HG03460 (cell line): ENCODE results near the gene TTC34.
"Not testable (repeated sequence)": the region's sequence is repeated elsewhere in the genome, so short reads cannot be mapped to it uniquely, and the experiment has no call there.

Experiments used
- ATAC-seq: cut with Tn5 transposase; IDR thresholded peaks from one replicate; pipeline ENCODE4 v1.9.1; 2021; ENCODE audit not compliant: unreplicated experiment

The TTC34 gene

GRCh38 chr1:2630498-2631135, 170.9 kb downstream of the TTC34 start:
- no peak for ATAC-seq

- ATAC-seq, result no peak
Measured at GRCh38 chr1:2629627-2630497, 171.6 kb downstream of the TTC34 start.

DNA sequence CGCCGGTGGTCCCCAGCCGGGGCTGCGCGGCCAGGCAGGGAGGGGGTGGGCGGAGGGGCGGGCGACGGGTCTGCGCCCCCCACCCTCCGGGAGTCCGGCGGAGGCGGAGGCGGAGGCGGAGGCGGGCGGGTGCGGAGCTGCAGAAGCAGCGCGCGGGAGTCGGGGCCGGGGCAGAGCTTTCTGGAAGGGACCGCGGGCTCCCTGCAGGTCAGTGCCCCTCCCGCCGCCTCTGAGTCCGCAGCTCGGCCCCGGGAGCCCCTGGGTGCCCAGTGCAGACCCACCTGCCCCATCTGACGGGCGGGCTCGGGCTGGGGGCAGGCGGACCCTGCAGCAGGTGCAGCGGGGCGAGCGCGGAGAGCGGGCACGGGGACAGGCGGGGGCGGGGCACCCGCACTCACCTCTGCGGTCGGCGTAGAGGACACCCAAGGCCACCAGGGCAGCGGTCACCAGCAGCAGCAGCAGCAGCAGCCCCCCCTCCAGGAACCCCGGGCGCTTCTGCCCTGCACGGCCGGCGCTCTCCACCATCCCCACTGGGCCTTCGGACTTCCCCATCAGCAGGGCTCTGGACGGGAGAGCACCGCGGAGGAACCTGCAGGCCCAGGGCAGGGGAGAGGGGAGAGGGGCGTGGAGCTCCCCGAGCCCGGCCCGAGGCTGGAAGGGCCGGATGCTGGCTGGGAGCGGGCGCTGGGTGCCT, 172.4 kb downstream of the TTC34 start:
- no peak for ATAC-seq

DNA sequence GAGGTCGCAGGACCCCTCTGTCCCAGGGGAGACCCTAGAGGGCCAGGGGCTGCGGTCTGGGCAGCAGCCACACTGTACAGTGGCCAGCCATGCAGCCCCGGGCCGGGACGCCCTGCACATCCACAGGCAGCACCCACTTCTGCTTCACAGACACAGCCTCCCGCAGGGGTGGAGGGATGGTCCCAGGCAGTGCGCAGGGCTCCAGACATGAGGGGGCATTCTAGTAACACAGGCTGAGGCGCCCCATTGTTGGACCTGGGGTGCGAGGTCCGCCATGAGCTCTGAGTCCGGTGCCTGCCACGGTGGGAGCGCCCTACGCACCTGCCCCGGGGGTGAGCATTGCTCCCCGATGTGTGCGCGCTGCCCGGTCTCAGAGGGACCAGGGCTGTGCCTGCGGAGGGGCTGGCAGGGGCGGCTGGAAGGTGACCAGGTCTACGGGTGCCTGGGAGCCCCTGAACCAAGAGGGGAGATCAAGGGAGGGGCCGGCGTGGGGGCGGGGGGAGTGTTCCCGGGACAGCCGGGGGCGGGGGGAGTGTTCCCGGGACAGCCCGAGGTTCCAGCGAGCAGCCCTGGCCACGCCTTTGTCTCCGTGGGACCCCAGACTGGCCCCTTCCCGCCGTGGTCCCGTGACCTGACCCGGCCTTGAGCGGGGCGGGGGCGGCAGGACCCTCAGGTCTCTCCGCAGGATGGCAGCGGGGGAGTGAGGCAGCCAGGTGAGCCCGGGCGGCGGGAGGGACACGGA, 173.1 kb downstream of the TTC34 start:
- no peak for ATAC-seq

- ATAC-seq, result no peak
Measured at GRCh38 chr1:2627746-2628145, 173.7 kb downstream of the TTC34 start.

- ATAC-seq, result not testable (repeated sequence)
Measured at GRCh38 chr1:2625748-2626147, 175.7 kb downstream of the TTC34 start.

- no peak for ATAC-seq
Measured at GRCh38 chr1:2625311-2625710, 176.2 kb downstream of the TTC34 start.

- no peak for ATAC-seq
Measured at GRCh38 chr1:2624735-2625300, 176.7 kb downstream of the TTC34 start.

DNA sequence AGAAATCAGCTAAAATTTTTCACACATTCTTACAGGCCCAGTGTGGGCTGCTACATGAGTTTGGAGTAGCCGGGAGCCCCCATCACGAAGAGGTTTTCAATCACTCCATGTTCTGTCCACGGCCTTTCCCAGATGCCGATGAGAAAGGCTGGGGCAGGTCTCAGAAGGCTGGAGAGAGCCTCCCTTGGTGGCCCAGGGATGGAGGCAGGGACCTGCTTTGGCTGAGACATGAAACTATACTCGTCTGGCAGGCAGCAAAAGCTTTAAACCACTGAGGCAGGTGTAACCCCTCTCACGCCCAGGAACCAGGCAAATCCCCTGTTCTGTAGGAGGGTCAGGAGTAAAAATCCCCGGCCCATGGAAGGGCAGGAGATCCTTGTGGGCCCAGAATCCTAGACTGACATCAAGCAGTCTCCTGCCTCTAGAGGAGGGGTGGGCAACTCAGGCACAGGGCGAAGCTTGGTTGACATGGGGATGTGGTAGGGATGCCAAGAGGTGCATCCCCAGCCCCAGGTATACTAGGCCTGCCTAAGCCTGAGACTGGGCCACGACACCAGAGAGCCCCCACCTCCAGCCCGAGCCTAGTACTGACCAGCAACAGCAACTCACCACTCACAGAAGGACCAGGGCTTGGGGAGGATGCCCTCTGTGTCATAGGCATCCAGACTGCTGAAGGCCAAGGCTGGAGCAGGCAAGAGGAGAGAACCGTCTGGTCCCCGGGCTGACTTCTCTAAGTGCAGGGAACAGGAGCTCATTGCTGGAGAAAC, 177.7 kb downstream of the TTC34 start:
- no peak for ATAC-seq

- no peak for ATAC-seq
Measured at GRCh38 chr1:2617971-2618470, 183.5 kb downstream of the TTC34 start.

GRCh38 chr1:2614145-2614544, 187.3 kb downstream of the TTC34 start:
- no peak for ATAC-seq

DNA sequence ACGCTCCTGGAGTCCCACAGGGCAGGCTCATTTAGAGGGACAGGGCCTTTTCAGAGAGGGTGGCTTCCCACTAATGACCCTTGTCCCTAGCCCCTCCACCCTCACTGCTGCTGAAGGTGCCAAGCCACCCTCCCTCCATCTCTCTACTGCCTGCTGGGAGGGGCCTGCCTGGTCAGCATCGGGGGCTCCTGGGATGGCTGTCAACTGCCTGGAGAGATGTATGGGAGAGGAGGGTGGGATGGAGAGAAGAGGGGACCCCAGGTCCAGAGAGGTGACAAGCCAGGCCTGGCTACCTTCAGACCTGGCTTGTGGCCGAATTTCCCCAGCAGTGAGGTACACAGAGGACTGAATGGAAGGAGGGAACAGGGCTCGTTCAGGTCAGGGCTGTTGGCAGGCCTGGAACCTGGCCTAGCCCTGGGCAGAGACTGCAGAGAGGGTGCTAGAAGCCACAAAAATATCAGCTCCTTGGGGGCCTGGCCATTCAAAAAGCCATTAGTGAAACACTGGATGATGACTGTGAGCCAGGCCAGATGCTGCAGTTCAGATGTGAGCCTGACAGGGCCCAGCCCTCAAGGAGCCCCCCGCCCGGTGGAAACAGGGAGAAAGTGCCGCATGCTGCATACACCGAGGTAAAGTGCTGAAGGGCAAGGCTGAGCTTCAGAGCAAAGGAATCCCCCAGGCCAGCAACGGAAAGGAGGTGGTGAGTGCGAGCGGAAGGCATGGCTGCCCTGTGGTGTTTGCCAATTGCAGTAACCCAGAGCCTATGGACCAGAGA, 188.7 kb downstream of the TTC34 start:
- no peak for ATAC-seq

GRCh38 chr1:2611621-2612437, 189.7 kb downstream of the TTC34 start:
- ATAC-seq, result no peak

DNA sequence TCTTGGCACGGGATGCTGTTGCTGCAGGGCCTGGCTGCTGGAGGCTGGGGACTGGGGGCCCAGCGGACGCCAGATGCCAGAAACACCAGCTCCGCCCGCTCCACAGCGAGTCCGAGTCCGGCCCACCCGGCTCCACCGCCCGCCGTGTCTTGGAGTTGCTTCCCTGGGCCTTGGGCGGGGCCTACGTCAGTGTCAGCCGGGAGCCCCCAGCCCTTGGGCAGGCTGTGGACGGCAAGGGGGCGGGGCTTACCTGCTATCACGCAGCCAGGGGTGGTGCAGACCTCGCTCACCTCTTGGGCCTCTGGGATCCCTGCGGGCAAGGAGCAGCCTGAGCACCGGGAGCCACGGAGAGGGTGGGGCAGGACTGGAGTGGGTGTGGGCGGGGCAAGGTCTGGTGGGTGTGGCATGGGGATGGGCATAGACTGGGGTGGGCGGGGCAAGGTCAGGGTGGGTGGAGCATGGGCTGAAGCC, 190.4 kb downstream of the TTC34 start:
- ATAC-seq, result no peak

- no peak for ATAC-seq
Measured at GRCh38 chr1:2610036-2610959, 191.2 kb downstream of the TTC34 start.

- ATAC-seq, result no peak
Measured at GRCh38 chr1:2609319-2610035, 192.0 kb downstream of the TTC34 start.
